Neural crest cell (in vitro differentiated cells): ENCODE measurements around the gene GALNTL6. TPM values are rescaled to one million over a fixed set of nuclear protein-coding genes. Genes with fewer than 3 reads are reported as not detected.

ENCODE experiments used
- DNase-seq: peaks from one replicate; pipeline ENCODE4 v3.0.0; 2021; ENCODE audit warnings: low read depth, mixed read lengths, low spot score
- H3K27ac Mint-ChIP-seq: one replicate; pipeline ENCODE4 v1.8.0; 2021; ENCODE audit warnings: mild to moderate bottlenecking, mixed read lengths; ENCODE audit not compliant: unreplicated experiment
- H3K27me3 Mint-ChIP-seq: 2 replicates; pipeline ENCODE4 v1.8.0; 2021; ENCODE audit warnings: low read depth, mild to moderate bottlenecking, mixed read lengths
- H3K36me3 Mint-ChIP-seq: 2 replicates; pipeline ENCODE4 v1.8.0; 2021; ENCODE audit warnings: low read depth, mild to moderate bottlenecking, mixed read lengths
- H3K4me1 Mint-ChIP-seq: 2 replicates; pipeline ENCODE4 v1.8.0; 2021; ENCODE audit warnings: mixed read lengths
- H3K4me3 Mint-ChIP-seq: one replicate; pipeline ENCODE4 v1.8.0; 2021; ENCODE audit warnings: mild to moderate bottlenecking, mixed read lengths
- H3K9me3 Mint-ChIP-seq: 2 replicates; pipeline ENCODE4 v1.8.0; 2021; ENCODE audit warnings: mixed read lengths
- CTCF ChIP-seq: fragments of 200-600 bp; sonication (generic); conservative IDR thresholded peaks from 2 replicates; pipeline ENCODE4 v1.5.0; 2021; ENCODE audit warnings: antibody characterized with exemption, mild to moderate bottlenecking
- total RNA-seq: library from RNA; stranded (reverse); gene quantifications from 2 replicates; pipeline ENCODE4 v1.2.1, GENCODE V29; 2021

The GALNTL6 gene
- total RNA-seq, 1 donor from 2014 or later: 0.07 TPM

- DNase-seq: no peak
- Mint-ChIP-seq H3K4me3 (no peak overlapping the region), H3K27me3 (no peaks in the 10 kb centered on the region), H3K4me1 (peaks cover 19% of the 10 kb centered on the region), H3K27ac (no peak overlapping the region), H3K36me3 (no peaks in the 10 kb centered on the region), H3K9me3 (peaks cover 6% of the 10 kb centered on the region)
- no peak for TF ChIP-seq CTCF
Measured at GRCh38 chr4:172822331-172822730, 1009.1 kb downstream of the GALNTL6 start.

- H3K36me3 Mint-ChIP-seq: no peaks in the 10 kb centered on the region
- peaks cover 8% of the 10 kb centered on the region for H3K9me3 Mint-ChIP-seq
- no peak overlapping the region for H3K27ac Mint-ChIP-seq
- no peak for DNase-seq
- TF ChIP-seq CTCF: no peak
- no peak overlapping the region for H3K4me3 Mint-ChIP-seq
- H3K4me1 Mint-ChIP-seq: peaks cover 24% of the 10 kb centered on the region
- H3K27me3 Mint-ChIP-seq: no peaks in the 10 kb centered on the region
Measured at GRCh38 chr4:172826346-172826745, 1013.1 kb downstream of the GALNTL6 start.

GRCh38 chr4:172826861-172827260 is 1013.7 kb downstream of the GALNTL6 start:
- Mint-ChIP-seq H3K4me3 (no peak overlapping the region), H3K4me1 (peaks cover 19% of the 10 kb centered on the region), H3K27me3 (no peaks in the 10 kb centered on the region), H3K27ac (peak overlapping the region; percentile 53), H3K36me3 (no peaks in the 10 kb centered on the region), H3K9me3 (peaks cover 8% of the 10 kb centered on the region)
- TF ChIP-seq CTCF: no peak
- no peak for DNase-seq

- DNase-seq: no peak
- TF ChIP-seq CTCF: peak; percentile 76
- Mint-ChIP-seq H3K4me1 (peaks cover 12% of the 10 kb centered on the region), H3K27me3 (no peaks in the 10 kb centered on the region), H3K9me3 (peaks cover 4% of the 10 kb centered on the region), H3K4me3 (no peak overlapping the region), H3K36me3 (no peaks in the 10 kb centered on the region), H3K27ac (peak overlapping the region; percentile 91)
Measured at GRCh38 chr4:172830295-172830764, 1017.1 kb downstream of the GALNTL6 start.

- DNase-seq: no peak
Measured at GRCh38 chr4:172836661-172837060, 1023.5 kb downstream of the GALNTL6 start.

More at GRCh38 chr4:172836661-172837060, 1023.5 kb downstream of the GALNTL6 start:
- no peaks in the 10 kb centered on the region for H3K36me3 Mint-ChIP-seq
- peaks cover 2% of the 10 kb centered on the region for H3K9me3 Mint-ChIP-seq
- H3K4me3 Mint-ChIP-seq: no peak overlapping the region
- no peaks in the 10 kb centered on the region for H3K27me3 Mint-ChIP-seq
- no peak for TF ChIP-seq CTCF
- peaks cover 19% of the 10 kb centered on the region for H3K4me1 Mint-ChIP-seq
- no peak overlapping the region for H3K27ac Mint-ChIP-seq
